Measurements from ENCODE around the gene NTM. TPM values are rescaled to one million over a fixed set of nuclear protein-coding genes. Genes with fewer than 3 reads are reported as not detected.

NTM gene
- polyA plus RNA-seq, 1 donor from 2014 or later = 39.4 TPM

DNA sequence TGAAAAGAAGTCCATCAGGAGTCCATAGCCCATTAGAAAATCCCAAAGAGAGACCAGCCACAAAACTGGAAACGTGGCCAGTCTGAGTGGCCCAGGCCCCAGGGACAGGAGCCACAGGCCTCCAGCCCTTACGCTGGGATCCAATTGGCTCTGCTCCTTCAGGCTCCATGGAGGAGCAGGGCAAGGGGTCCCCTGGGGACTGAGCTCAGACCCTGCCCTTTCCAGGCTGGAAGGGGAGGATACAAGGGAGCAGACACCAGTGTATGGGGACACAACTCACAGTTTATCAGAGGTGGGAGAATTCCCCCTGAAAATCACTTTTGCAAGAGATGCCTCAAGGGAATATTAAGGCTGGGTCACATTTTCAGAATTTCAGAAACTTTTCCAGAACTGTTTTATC is 227.5 kb downstream of the NTM start:
- H3K27me3 ChIP-seq (ENCODE audit: insufficient read depth, low read depth, low read length) = no peaks in the 10 kb centered on the region
- no peak overlapping the region for H3K4me2 ChIP-seq (ENCODE audit: low read length)
- TF ChIP-seq, protein P1, sequence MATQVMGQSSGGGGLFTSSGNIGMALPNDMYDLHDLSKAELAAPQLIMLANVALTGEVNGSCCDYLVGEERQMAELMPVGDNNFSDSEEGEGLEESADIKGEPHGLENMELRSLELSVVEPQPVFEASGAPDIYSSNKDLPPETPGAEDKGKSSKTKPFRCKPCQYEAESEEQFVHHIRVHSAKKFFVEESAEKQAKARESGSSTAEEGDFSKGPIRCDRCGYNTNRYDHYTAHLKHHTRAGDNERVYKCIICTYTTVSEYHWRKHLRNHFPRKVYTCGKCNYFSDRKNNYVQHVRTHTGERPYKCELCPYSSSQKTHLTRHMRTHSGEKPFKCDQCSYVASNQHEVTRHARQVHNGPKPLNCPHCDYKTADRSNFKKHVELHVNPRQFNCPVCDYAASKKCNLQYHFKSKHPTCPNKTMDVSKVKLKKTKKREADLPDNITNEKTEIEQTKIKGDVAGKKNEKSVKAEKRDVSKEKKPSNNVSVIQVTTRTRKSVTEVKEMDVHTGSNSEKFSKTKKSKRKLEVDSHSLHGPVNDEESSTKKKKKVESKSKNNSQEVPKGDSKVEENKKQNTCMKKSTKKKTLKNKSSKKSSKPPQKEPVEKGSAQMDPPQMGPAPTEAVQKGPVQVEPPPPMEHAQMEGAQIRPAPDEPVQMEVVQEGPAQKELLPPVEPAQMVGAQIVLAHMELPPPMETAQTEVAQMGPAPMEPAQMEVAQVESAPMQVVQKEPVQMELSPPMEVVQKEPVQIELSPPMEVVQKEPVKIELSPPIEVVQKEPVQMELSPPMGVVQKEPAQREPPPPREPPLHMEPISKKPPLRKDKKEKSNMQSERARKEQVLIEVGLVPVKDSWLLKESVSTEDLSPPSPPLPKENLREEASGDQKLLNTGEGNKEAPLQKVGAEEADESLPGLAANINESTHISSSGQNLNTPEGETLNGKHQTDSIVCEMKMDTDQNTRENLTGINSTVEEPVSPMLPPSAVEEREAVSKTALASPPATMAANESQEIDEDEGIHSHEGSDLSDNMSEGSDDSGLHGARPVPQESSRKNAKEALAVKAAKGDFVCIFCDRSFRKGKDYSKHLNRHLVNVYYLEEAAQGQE (IDR thresholded peaks at IDR 0.05; ENCODE audit: borderline replicate concordance) = no peak
- no peak for TF ChIP-seq EZH2 (IDR thresholded peaks at IDR 0.05; ENCODE audit: borderline replicate concordance, insufficient read depth, low read length, poor library complexity, severe bottlenecking)
- no peak for TF ChIP-seq RAD21 (conservative IDR thresholded peaks at IDR 0.05)
- TF ChIP-seq MXI1 (conservative IDR thresholded peaks at IDR 0.05; ENCODE audit: poor library complexity, severe bottlenecking) = no peak
- TF ChIP-seq, protein P2, sequence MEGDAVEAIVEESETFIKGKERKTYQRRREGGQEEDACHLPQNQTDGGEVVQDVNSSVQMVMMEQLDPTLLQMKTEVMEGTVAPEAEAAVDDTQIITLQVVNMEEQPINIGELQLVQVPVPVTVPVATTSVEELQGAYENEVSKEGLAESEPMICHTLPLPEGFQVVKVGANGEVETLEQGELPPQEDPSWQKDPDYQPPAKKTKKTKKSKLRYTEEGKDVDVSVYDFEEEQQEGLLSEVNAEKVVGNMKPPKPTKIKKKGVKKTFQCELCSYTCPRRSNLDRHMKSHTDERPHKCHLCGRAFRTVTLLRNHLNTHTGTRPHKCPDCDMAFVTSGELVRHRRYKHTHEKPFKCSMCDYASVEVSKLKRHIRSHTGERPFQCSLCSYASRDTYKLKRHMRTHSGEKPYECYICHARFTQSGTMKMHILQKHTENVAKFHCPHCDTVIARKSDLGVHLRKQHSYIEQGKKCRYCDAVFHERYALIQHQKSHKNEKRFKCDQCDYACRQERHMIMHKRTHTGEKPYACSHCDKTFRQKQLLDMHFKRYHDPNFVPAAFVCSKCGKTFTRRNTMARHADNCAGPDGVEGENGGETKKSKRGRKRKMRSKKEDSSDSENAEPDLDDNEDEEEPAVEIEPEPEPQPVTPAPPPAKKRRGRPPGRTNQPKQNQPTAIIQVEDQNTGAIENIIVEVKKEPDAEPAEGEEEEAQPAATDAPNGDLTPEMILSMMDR (IDR thresholded peaks at IDR 0.05; ENCODE audit: poor library complexity, severe bottlenecking) = no peak
- no peak for TF ChIP-seq SMC3 (conservative IDR thresholded peaks at IDR 0.05; ENCODE audit: poor library complexity)
- TF ChIP-seq TAF1 (IDR thresholded peaks at IDR 0.05; ENCODE audit: low read depth) = no peak
- TF ChIP-seq POLR2AphosphoS5 (IDR thresholded peaks at IDR 0.05) = no peak
- no peak for TF ChIP-seq EP300 (conservative IDR thresholded peaks at IDR 0.05; ENCODE audit: poor library complexity, severe bottlenecking)
- no peak overlapping the region for H3K9ac ChIP-seq (ENCODE audit: low read length)
- no peaks in the 10 kb centered on the region for H3K9me2 ChIP-seq (ENCODE audit: insufficient read depth, low read length)
- H3K36me3 ChIP-seq (ENCODE audit: insufficient read depth, low read length) = no peaks in the 10 kb centered on the region
- no peaks in the 10 kb centered on the region for H3F3A ChIP-seq (ENCODE audit: insufficient read depth, low read length, poor library complexity, severe bottlenecking)
- H3K79me2 ChIP-seq (replicated peaks; ENCODE audit: insufficient read depth, low read length) = no peaks in the 10 kb centered on the region
- no peak overlapping the region for H3K4me3 ChIP-seq (ENCODE audit: low read length)
- H3K9me3 ChIP-seq (ENCODE audit: low read length) = no peaks in the 10 kb centered on the region
- no peak overlapping the region for H3K27ac ChIP-seq (ENCODE audit: low read length)
- no peak overlapping the region for H2AFZ ChIP-seq (ENCODE audit: low read depth, low read length)
- H4K20me1 ChIP-seq (ENCODE audit: insufficient read depth) = no peaks in the 10 kb centered on the region

DNA sequence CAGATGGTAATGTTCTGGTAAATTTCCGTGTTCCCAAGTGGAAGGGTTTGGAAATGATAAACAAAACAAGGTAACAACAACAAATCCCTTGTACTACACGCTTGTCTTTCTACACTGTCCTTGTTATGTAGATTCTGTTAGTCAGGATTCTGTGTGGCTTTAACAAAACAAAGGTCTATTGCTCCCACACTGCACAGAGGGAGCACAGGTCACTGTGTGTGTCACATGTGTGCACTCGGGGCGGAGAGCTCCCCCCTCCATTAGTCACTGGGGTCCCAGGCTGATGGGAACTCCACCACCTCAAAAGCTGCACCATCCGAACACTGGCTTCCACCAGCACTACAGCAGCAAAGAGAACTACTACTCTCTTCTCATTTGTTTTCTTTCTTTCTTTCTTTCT is 227.9 kb downstream of the NTM start:
- H4K20me1 ChIP-seq (ENCODE audit: insufficient read depth) = no peaks in the 10 kb centered on the region
- H3K4me3 ChIP-seq (ENCODE audit: low read length) = no peak overlapping the region
- no peak overlapping the region for H3K27ac ChIP-seq (ENCODE audit: low read length)
- no peaks in the 10 kb centered on the region for H3K27me3 ChIP-seq (ENCODE audit: insufficient read depth, low read depth, low read length)
- no peaks in the 10 kb centered on the region for H3K9me2 ChIP-seq (ENCODE audit: insufficient read depth, low read length)
- no peaks in the 10 kb centered on the region for H3K9me3 ChIP-seq (ENCODE audit: low read length)
- H2AFZ ChIP-seq (ENCODE audit: low read depth, low read length) = no peak overlapping the region
- TF ChIP-seq POLR2AphosphoS5 (IDR thresholded peaks at IDR 0.05) (no peak), TAF1 (IDR thresholded peaks at IDR 0.05; ENCODE audit: low read depth) (no peak), EZH2 (IDR thresholded peaks at IDR 0.05; ENCODE audit: borderline replicate concordance, insufficient read depth, low read length, poor library complexity, severe bottlenecking) (no peak), RAD21 (conservative IDR thresholded peaks at IDR 0.05) (no peak), SMC3 (conservative IDR thresholded peaks at IDR 0.05; ENCODE audit: poor library complexity) (no peak)
- TF ChIP-seq, protein P1 (IDR thresholded peaks at IDR 0.05; ENCODE audit: borderline replicate concordance) = no peak
- TF ChIP-seq, protein P2 (IDR thresholded peaks at IDR 0.05; ENCODE audit: poor library complexity, severe bottlenecking) = no peak
- H3K36me3 ChIP-seq (ENCODE audit: insufficient read depth, low read length) = no peaks in the 10 kb centered on the region
- H3K9ac ChIP-seq (ENCODE audit: low read length) = no peak overlapping the region
- no peaks in the 10 kb centered on the region for H3K79me2 ChIP-seq (replicated peaks; ENCODE audit: insufficient read depth, low read length)
- H3K4me2 ChIP-seq (ENCODE audit: low read length) = no peak overlapping the region
- no peaks in the 10 kb centered on the region for H3F3A ChIP-seq (ENCODE audit: insufficient read depth, low read length, poor library complexity, severe bottlenecking)

Measured in neural cell (in vitro differentiated cells).